K562 (cell line): ENCODE data around the gene KYAT1.

Experiments used
- BCOR ChIP-seq: fragments of 450-650 bp; IDR thresholded peaks from 2 replicates; pipeline ENCODE4 v1.6.1; 2016
- HSF4 ChIP-seq: fragments of 250-450 bp; sonication (Bioruptor Pico); IDR thresholded peaks from 2 replicates; pipeline ENCODE4 v2.1.2; 2022; ENCODE audit warnings: mild to moderate bottlenecking, moderate library complexity, borderline replicate concordance
- POLR2AphosphoS5 ChIP-seq: IDR thresholded peaks from 2 replicates; pipeline ENCODE4 v1.6.1; 2011; ENCODE audit warnings: mild to moderate bottlenecking, low read depth, low read length, moderate library complexity; ENCODE audit not compliant: control insufficient read depth, insufficient read depth
- TAF1 ChIP-seq: IDR thresholded peaks from 2 replicates; pipeline ENCODE4 v1.6.1; 2011; ENCODE audit warnings: mild to moderate bottlenecking, low read length, moderate library complexity; ENCODE audit not compliant: insufficient read depth, control insufficient read depth, severe bottlenecking; ENCODE audit errors: extremely low read depth
- TRIM28 ChIP-seq: fragments of 450-650 bp; IDR thresholded peaks from 2 replicates; pipeline ENCODE4 v1.6.1; 2017
- ZBTB7A ChIP-seq: IDR thresholded peaks from 2 replicates; pipeline ENCODE4 v1.6.1; 2011; ENCODE audit warnings: low read depth, mild to moderate bottlenecking, low read length, moderate library complexity, borderline replicate concordance; ENCODE audit not compliant: control insufficient read depth
- ZNF3 ChIP-seq: fragments of 250-450 bp; sonication (Bioruptor Pico); IDR thresholded peaks from 2 replicates; pipeline ENCODE4 v1.5.0; 2021; ENCODE audit warnings: mild to moderate bottlenecking, moderate library complexity
- TF ChIP-seq, protein P1 (sequence below): fragments of 450-650 bp; IDR thresholded peaks from 2 replicates; pipeline ENCODE4 v1.6.1; 2016

DNA sequence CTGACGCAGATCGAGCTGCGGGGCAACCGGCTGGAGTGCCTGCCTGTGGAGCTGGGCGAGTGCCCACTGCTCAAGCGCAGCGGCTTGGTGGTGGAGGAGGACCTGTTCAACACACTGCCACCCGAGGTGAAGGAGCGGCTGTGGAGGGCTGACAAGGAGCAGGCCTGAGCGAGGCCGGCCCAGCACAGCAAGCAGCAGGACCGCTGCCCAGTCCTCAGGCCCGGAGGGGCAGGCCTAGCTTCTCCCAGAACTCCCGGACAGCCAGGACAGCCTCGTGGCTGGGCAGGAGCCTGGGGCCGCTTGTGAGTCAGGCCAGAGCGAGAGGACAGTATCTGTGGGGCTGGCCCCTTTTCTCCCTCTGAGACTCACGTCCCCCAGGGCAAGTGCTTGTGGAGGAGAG is 34.5 kb upstream of the KYAT1 start:
- TF ChIP-seq ZBTB7A (no peak), HSF4 (CRISPR knock-in tag) (no peak), TRIM28 (no peak), POLR2AphosphoS5 (no peak), TAF1 (no peak), BCOR (no peak), ZNF3 (CRISPR knock-in tag) (no peak)
- TF ChIP-seq, protein P1, sequence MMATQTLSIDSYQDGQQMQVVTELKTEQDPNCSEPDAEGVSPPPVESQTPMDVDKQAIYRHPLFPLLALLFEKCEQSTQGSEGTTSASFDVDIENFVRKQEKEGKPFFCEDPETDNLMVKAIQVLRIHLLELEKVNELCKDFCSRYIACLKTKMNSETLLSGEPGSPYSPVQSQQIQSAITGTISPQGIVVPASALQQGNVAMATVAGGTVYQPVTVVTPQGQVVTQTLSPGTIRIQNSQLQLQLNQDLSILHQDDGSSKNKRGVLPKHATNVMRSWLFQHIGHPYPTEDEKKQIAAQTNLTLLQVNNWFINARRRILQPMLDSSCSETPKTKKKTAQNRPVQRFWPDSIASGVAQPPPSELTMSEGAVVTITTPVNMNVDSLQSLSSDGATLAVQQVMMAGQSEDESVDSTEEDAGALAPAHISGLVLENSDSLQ: no peak
